Subcutaneous adipose tissue (tissue), 4 donors: ENCODE measurements around the gene SGCA. TPM values are rescaled to one million over a fixed set of nuclear protein-coding genes. Genes with fewer than 3 reads are reported as not detected.

ENCODE experiments used
- total RNA-seq, 4 donors: library from RNA; depleted of rRNA; stranded (reverse); fragments of >200 nt; gene quantifications; one replicate each; pipeline ENCODE4 v1.1.0, GENCODE V29; 2016
- TF ChIP-seq, protein P1 (sequence below): fragments of 450-650 bp; IDR thresholded peaks from one replicate; pipeline ENCODE4 v1.5.1; 2016; ENCODE audit warnings: low read depth, mild to moderate bottlenecking, control low read depth, antibody characterized with exemption, moderate library complexity

SGCA gene
- total RNA-seq, 4 donors from 2014 or later: 4.4 TPM; not detected in 3

DNA sequence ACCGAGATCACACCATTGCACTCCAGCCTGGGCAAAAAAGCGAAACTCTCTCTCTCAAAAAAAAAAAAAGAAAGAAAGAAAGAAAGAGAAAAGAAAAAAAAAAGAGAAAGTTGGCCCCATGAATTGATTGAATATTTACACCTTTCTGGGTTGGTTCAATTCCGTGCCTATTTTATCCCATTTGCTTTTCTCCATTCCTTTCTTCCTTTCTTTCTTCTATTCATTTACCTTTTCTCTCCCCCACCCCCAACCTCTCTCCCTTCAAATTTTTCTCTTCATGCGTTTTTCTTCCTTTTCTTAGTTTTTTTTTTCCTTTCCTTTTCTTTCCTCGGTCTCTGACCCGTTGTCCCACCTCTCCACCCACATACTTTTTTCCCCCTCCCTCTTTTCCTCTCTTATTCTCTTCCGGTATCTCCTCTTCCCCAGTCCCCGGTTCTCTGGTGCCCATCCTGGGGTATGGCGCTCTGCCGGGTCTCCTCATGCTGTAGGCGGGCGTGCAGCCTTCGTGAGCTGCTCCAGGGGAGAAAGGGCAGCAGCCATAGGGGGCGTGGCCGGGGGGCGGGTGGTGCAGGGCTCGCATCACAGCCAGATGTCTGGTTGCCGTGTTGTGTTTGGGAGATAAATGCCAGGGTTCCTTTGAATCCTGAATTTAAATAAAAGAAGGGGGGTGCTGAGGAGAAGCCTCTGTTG is 40.9 kb downstream of the SGCA start:
- TF ChIP-seq, protein P1, sequence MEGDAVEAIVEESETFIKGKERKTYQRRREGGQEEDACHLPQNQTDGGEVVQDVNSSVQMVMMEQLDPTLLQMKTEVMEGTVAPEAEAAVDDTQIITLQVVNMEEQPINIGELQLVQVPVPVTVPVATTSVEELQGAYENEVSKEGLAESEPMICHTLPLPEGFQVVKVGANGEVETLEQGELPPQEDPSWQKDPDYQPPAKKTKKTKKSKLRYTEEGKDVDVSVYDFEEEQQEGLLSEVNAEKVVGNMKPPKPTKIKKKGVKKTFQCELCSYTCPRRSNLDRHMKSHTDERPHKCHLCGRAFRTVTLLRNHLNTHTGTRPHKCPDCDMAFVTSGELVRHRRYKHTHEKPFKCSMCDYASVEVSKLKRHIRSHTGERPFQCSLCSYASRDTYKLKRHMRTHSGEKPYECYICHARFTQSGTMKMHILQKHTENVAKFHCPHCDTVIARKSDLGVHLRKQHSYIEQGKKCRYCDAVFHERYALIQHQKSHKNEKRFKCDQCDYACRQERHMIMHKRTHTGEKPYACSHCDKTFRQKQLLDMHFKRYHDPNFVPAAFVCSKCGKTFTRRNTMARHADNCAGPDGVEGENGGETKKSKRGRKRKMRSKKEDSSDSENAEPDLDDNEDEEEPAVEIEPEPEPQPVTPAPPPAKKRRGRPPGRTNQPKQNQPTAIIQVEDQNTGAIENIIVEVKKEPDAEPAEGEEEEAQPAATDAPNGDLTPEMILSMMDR: no peak

DNA sequence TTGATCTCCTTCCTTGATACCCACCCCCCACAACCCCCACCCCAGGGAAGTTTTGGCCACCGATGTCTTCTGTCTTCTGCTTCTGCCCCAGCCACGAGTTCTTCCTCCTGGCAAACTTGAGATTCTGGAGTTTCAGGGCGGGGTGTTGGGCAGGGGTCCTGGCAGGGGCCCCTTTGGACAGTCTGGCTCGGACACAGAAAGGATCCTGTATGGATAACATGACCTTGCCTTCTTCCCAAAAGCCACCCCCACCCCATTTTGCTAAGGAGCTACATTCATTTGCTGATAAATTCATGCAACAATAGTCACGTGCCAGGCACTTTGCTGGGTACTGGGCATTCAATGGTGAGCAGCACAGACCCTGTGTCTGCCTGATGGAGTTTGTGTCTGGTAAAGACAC is 41.5 kb downstream of the SGCA start:
- TF ChIP-seq, protein P1: no peak

DNA sequence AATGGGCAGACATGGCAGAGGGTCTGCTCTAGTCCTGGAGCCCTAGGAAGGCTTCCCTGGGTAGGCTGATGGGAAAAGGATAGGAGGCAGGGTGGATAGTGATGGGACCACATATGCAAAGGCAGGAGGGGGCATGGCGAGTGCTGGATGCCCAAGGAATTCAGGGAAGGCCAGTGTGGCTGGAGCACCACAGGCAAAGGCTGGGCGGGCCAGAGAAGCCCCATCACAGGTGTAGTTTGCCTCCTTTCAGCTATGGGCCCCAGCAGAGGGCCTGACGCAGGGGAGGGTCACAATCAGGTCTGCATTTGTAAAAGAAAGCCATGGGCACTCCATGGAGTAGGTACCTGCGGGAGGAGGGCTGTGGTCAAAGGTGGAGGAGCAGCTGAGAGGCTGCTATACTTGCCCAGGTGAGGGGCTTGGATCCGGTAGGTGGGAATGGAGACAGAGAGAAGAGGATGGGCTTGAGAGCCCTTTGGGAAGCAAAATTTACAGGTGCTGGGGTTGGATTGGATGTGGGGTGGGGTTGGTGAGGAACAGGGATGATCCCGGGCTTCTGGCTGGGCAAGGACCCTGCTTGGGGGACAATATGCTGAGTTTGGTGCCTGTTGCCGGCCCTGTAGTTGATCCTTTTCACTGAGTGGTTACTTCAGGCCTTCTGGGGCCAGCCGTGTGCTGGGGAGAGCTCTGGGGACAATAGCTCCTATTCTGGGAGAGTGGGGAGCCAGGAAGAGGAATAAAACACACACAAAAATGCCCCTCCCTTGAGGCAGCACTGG is 42.2 kb downstream of the SGCA start:
- TF ChIP-seq, protein P1: no peak

DNA sequence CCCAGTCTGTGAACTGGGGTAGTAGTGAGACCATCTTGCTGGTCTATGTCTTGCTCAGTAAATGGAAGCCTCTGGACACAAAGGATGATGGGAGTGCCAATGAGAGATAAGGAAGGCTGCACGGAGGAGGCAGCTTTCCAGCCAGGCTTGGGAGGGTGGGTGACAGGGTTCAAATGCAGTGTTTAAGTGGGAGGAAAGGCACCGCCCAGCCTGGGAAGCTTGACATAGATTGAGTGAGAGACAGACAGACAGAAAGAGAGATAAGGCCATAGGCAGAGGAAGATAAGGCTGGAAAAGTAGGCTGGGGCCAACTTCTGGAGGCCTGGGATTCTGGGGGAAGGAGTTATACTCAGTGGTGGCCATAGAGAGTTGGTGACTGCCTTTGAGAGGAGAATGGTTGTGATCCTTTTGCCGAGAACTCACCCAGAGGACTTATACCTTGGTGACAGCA is 42.8 kb downstream of the SGCA start:
- TF ChIP-seq, protein P1: no peak

DNA sequence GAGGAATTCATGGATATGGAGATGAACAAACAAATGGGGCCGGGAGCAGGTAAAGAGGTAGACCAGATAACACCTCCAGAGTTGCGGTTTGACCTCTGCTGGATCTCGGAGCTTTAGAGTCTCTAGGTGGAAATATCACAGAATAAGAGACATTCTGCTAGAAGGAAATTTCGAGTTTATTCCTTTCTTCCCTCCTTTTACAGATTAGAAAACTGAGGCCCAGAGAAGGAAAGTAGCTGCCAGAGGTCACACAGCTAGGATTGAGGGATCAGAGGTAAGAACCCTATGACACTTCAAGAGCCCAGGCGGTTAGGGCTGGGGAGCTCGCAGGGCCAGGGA is 43.3 kb downstream of the SGCA start:
- TF ChIP-seq, protein P1: no peak

DNA sequence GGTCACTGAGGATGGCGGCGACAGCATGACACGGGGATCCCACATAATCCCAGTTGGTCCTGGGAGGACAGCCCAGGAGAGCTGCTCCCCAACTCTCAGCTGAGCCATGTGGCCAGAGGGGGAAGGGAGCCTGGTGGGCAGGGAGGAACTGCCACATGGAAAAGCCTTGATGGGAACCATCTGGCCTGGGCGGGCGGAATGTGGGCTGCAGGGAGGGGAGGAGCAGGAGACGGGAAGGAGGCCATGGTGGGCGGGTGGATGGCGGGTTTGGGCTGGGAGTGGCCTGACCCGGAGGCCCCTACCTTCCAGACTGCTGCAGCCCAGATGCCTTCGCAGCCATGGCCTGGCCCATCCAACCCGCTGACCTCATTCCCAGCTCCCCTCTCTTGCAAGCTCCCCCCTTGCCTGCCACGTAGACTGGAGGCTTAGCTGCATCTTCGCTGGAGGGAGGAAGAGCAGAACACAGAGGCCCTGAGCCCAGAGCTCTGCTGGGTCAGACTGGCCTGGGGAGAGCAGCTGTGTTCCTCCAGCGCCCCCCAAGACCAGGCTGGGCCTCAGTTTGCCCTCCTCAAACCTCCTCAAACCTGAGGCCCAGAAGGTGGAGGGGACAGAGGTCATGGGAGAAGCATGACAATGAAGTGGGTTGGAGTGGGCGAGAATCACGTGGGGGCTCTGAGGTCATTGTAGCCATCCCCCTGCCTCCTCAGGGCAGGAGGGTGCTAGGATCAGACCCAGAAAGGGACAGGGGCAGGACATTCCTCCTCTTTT is 43.9 kb downstream of the SGCA start:
- TF ChIP-seq, protein P1: no peak
